Activated CD4-positive, alpha-beta T cell treated with anti-CD3 and anti-CD28 coated beads, Interleukin-2, amount 10 ng/mL, durations not matched to agents 7 days and 5 days (primary cell): ENCODE results near the gene CFAP299. TPM values are rescaled to one million over a fixed set of nuclear protein-coding genes. Genes with fewer than 3 reads are reported as not detected.
A peak's percentile ranks its signal among the peaks of the same experiment; 100 is the strongest.

ENCODE experiments used
- CTCF ChIA-PET: fragments of 350-600 bp; sonication (Branson Sonifier 250); formaldehyde crosslinking; loops from one replicate; lab custom pipeline; 2021; ENCODE audit warnings: antibody characterized with exemption; lab: Charles Lee
- POLR2A ChIA-PET: fragments of 350-600 bp; sonication (Branson Sonifier 250); formaldehyde crosslinking; loops from one replicate; lab custom pipeline; 2021; ENCODE audit warnings: antibody characterized with exemption; lab: Charles Lee
- DNase-seq: peaks from one replicate; pipeline ENCODE4 v3.0.0-alpha.2; 2020
- H3K27ac Mint-ChIP-seq: one replicate; pipeline ENCODE4 v1.8.0; 2021; ENCODE audit warnings: mild to moderate bottlenecking, moderate library complexity, mixed read lengths
- H3K27me3 Mint-ChIP-seq: one replicate; pipeline ENCODE4 v1.8.0; 2021; ENCODE audit warnings: mixed read lengths
- H3K36me3 Mint-ChIP-seq: one replicate; pipeline ENCODE4 v1.8.0; 2021; ENCODE audit warnings: low read depth, mixed read lengths
- H3K4me1 Mint-ChIP-seq: one replicate; pipeline ENCODE4 v1.8.0; 2021; ENCODE audit warnings: mixed read lengths
- H3K4me3 Mint-ChIP-seq: one replicate; pipeline ENCODE4 v1.8.0; 2021; ENCODE audit warnings: mild to moderate bottlenecking, moderate library complexity, mixed read lengths
- H3K9me3 Mint-ChIP-seq: one replicate; pipeline ENCODE4 v1.8.0; 2021; ENCODE audit warnings: mixed read lengths
- total RNA-seq, 2 experiments: library from RNA; stranded (reverse); gene quantifications; one replicate each; pipeline ENCODE4 v1.2.3, GENCODE V29; 2021

Gene CFAP299
- total RNA-seq, 2 experiments from 2014 or later = not detected

DNA sequence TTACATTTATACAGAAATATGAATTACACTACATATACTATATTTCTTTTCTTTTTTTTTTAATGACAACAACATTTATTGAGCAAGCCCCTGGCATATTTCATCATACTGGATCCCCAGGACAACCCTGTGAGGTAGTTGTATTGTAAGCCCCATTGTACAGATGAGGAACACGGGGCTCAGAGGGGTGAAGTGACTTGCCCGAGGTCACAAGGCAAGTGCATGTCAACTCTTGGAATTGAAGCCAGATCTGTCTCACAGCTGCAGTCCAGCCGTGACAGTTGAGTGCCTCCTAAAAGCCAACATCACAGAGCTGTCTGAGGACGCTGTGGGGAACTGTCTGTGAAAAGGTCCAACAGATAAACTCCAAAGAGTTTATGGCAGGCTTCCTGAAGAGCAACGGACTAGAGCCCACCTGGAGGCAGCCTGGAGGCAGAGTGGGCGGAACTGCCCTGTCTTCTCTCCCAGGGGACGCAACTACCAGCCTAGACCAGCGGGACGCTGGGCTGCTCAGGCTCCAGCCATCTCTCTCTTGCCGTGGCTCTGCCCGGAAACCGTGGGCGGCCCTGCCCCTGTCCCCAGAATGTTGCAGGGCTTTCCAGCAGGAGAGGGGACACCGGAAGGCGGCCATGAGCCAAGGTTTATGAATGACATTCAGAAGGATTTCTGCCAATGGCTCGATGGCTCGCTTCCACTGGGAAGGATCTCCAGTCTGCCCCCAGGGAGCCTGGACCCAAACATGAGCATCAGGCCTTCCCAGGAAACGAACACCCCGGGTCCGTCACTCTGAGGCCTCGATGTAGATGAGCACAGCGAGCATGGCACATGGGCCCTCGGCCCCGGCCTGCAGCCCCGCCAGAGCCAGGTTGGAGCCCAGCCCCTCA is 50.1 kb downstream of the CFAP299 start:
- Mint-ChIP-seq H3K9me3 (no peaks in the 10 kb centered on the region), H3K27me3 (no peaks in the 10 kb centered on the region), H3K27ac (no peak overlapping the region), H3K4me3 (no peak overlapping the region), H3K4me1 (no peaks in the 10 kb centered on the region), H3K36me3 (no peaks in the 10 kb centered on the region)
- no peak for DNase-seq
- ChIA-PET CTCF (no interaction called here), POLR2A (no interaction called here)

- Mint-ChIP-seq H3K4me1 (no peaks in the 10 kb centered on the region), H3K27ac (peak overlapping the region; percentile 41), H3K27me3 (no peaks in the 10 kb centered on the region), H3K9me3 (no peaks in the 10 kb centered on the region), H3K4me3 (no peak overlapping the region), H3K36me3 (no peaks in the 10 kb centered on the region)
- CTCF ChIA-PET = no interaction called here
- POLR2A ChIA-PET = no interaction called here
- no peak for DNase-seq
Observed at GRCh38 chr4:80386281-80386886, 50.9 kb downstream of the CFAP299 start.

DNA sequence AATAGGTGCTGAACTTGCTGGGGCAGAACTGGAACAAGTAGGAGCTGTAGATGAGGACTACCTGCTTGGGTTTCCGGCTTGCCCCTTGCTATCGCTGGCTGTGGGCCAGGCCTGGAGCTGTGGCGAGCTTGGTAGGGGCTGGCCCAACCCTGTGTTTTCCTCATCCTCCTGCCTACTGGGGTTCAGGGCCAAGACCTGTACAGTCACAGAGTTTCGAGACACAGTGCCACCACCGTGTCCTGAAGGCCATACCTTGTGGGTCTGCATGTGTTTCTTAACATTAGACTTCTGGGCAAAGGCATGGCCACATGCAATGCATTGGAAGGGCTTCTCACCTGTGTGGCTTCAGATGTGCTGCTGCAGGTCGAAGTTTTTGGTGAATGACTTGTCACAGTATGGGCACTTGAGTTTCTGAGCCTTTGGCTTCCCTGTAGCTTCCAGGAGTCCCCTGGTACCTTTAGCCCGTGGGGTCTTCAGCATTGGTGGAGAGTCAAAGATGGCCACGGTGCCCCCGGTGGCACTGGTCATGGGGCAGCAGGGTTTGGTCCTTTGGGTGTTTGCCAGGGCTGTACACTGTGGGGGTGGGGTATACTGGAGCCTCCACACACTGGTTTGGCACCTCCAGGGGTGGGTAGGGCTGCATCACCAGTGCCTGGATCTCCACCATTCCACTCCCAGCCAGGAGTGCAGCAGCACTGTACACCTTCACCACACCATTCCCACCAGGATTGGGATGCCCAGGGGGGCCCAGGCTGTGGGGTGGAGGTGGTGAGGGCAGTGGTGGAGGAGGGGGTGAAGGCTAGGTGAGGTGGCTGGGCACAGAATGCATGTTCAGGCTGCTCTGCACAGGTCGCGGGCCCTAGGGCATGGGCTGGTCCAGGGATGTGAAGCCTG is 52.1 kb downstream of the CFAP299 start:
- ChIA-PET CTCF (no interaction called here), POLR2A (no interaction called here)
- H3K9me3 Mint-ChIP-seq = no peaks in the 10 kb centered on the region
- no peaks in the 10 kb centered on the region for H3K27me3 Mint-ChIP-seq
- no peak for DNase-seq
- H3K36me3 Mint-ChIP-seq = no peaks in the 10 kb centered on the region
- no peaks in the 10 kb centered on the region for H3K4me1 Mint-ChIP-seq
- no peak overlapping the region for H3K4me3 Mint-ChIP-seq
- H3K27ac Mint-ChIP-seq = peak overlapping the region; percentile 58

GRCh38 chr4:80388284-80388607 is 52.7 kb downstream of the CFAP299 start:
- H3K4me3 Mint-ChIP-seq = no peak overlapping the region
- POLR2A ChIA-PET = no interaction called here
- no peaks in the 10 kb centered on the region for H3K4me1 Mint-ChIP-seq
- H3K36me3 Mint-ChIP-seq = no peaks in the 10 kb centered on the region
- DNase-seq = no peak
- no peak overlapping the region for H3K27ac Mint-ChIP-seq
- CTCF ChIA-PET = no interaction called here
- no peaks in the 10 kb centered on the region for H3K27me3 Mint-ChIP-seq
- no peaks in the 10 kb centered on the region for H3K9me3 Mint-ChIP-seq

- POLR2A ChIA-PET = no interaction called here
- DNase-seq = no peak
- CTCF ChIA-PET = no interaction called here
- Mint-ChIP-seq H3K36me3 (no peaks in the 10 kb centered on the region), H3K27me3 (no peaks in the 10 kb centered on the region), H3K27ac (no peak overlapping the region), H3K4me3 (no peak overlapping the region), H3K4me1 (no peaks in the 10 kb centered on the region), H3K9me3 (peaks cover 4% of the 10 kb centered on the region)
Observed at GRCh38 chr4:80390178-80390577, 54.6 kb downstream of the CFAP299 start.

DNA sequence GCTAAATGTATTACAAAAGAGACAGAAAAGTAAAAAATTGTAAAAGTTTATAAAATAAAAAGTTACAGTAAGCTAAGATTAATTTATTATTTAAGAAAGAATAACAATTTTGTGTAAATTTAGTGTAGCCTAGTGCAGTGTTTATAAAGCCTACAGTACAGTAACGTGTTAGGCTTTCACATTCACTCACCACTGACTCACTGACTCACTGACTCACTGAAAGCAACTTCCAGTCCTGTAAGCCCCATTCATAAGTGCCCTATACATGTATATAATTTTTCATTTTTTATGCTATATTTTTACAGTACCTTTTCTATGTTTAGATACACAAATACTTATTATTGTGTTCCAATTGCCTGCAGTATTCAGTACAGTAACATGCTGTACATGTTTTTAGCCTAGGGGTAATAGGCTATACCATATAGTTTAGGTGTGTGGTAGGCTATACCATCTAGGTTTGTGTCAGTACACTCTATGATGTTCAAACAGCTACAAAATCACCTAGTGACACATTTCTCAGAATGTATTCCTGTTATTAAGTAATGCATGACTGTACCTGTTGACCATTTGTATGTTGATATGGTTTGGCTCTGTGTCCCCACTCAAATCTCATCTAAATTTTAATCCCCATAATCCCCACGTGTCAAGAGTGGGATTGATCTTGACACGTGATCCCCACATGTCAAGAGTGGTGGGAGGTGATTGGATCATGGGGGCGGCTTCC is 57.9 kb downstream of the CFAP299 start:
- Mint-ChIP-seq H3K4me3 (no peak overlapping the region), H3K27me3 (no peaks in the 10 kb centered on the region), H3K9me3 (peaks cover 4% of the 10 kb centered on the region), H3K36me3 (no peaks in the 10 kb centered on the region), H3K27ac (no peak overlapping the region), H3K4me1 (no peaks in the 10 kb centered on the region)
- DNase-seq = no peak
- ChIA-PET POLR2A (no interaction called here), CTCF (no interaction called here)

DNA sequence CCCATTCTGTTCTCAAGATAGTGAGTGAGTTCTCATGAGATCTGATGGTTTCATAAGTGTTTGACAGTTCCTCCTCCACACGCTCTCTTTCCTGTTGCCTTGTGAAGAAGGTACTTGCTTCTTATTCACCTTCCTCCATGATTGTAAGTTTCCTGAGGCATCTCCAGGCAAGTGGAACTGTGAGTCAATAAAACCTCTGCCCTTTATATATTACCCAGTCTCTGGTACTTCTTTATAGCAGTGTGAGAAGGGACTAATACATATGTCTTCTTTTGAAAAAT is 58.4 kb downstream of the CFAP299 start:
- Mint-ChIP-seq H3K4me1 (no peaks in the 10 kb centered on the region), H3K4me3 (no peak overlapping the region), H3K9me3 (peaks cover 7% of the 10 kb centered on the region), H3K27ac (no peak overlapping the region), H3K36me3 (no peaks in the 10 kb centered on the region), H3K27me3 (no peaks in the 10 kb centered on the region)
- CTCF ChIA-PET = no interaction called here
- POLR2A ChIA-PET = no interaction called here
- no peak for DNase-seq

GRCh38 chr4:80407246-80407645 is 71.7 kb downstream of the CFAP299 start:
- POLR2A ChIA-PET = no interaction called here
- no peaks in the 10 kb centered on the region for H3K36me3 Mint-ChIP-seq

DNA sequence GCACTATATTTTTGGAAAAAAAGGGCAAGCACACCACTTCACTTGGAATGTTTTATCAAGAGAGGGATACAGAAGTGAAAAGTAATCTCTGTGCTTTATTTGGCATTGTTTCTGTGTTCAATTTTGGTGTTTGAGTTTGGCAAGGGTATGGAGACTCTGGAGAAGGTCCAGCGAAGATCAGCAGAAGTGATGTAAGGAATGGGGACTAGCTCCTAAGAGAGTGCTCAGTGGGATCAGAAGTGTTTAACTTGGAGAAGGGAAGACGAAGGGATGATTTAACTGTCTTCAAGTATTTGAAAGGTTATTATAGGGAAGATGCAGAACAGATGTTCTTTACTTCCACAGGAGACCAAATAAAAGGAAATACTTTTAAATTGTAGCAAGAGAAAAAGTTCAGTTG is 74.3 kb downstream of the CFAP299 start:
- Mint-ChIP-seq H3K36me3 (no peaks in the 10 kb centered on the region), H3K4me3 (no peak overlapping the region), H3K27me3 (no peaks in the 10 kb centered on the region), H3K4me1 (no peaks in the 10 kb centered on the region), H3K9me3 (no peaks in the 10 kb centered on the region), H3K27ac (no peak overlapping the region)
- ChIA-PET CTCF (no interaction called here), POLR2A (no interaction called here)
- no peak for DNase-seq

More at GRCh38 chr4:80407246-80407645, 71.7 kb downstream of the CFAP299 start:
- Mint-ChIP-seq H3K4me3 (no peak overlapping the region), H3K9me3 (peaks cover 3% of the 10 kb centered on the region), H3K27ac (no peak overlapping the region), H3K4me1 (no peaks in the 10 kb centered on the region), H3K27me3 (no peaks in the 10 kb centered on the region)
- DNase-seq = no peak
- CTCF ChIA-PET = no interaction called here

DNA sequence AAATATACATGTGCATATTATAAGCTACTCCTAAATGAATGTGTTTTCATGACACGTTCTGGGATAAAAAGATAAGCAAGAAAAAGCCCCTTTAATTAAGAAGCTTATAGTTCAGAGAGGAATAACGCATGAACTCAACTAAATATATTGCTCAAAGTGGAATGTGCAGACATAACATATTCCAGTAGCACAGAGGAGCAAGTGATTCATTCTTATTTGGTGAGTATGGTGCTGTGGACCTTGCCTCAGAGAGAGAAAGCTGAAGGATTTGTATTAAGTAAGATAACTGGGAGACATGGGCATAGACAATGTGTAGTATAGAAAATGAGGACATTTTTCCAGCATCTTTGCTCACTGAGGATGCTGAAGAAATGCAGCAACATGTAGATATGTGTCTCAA is 76.8 kb downstream of the CFAP299 start:
- CTCF ChIA-PET = no interaction called here
- DNase-seq = no peak
- H3K4me1 Mint-ChIP-seq = no peaks in the 10 kb centered on the region
- no peak overlapping the region for H3K4me3 Mint-ChIP-seq
- H3K9me3 Mint-ChIP-seq = peaks cover 6% of the 10 kb centered on the region
- H3K27me3 Mint-ChIP-seq = no peaks in the 10 kb centered on the region
- POLR2A ChIA-PET = no interaction called here
- no peak overlapping the region for H3K27ac Mint-ChIP-seq
- no peaks in the 10 kb centered on the region for H3K36me3 Mint-ChIP-seq

GRCh38 chr4:80413086-80413485 is 77.6 kb downstream of the CFAP299 start:
- Mint-ChIP-seq H3K27ac (no peak overlapping the region), H3K27me3 (no peaks in the 10 kb centered on the region), H3K9me3 (peaks cover 6% of the 10 kb centered on the region), H3K4me3 (no peak overlapping the region), H3K4me1 (no peaks in the 10 kb centered on the region), H3K36me3 (no peaks in the 10 kb centered on the region)
- ChIA-PET POLR2A (no interaction called here), CTCF (no interaction called here)
- no peak for DNase-seq

- H3K4me3 Mint-ChIP-seq = no peak overlapping the region
- no peak overlapping the region for H3K27ac Mint-ChIP-seq
- CTCF ChIA-PET = no interaction called here
- POLR2A ChIA-PET = no interaction called here
- H3K36me3 Mint-ChIP-seq = no peaks in the 10 kb centered on the region
- DNase-seq = no peak
- no peaks in the 10 kb centered on the region for H3K27me3 Mint-ChIP-seq
- peaks cover 6% of the 10 kb centered on the region for H3K9me3 Mint-ChIP-seq
- no peaks in the 10 kb centered on the region for H3K4me1 Mint-ChIP-seq
Observed at GRCh38 chr4:80417019-80417418, 81.5 kb downstream of the CFAP299 start.

DNA sequence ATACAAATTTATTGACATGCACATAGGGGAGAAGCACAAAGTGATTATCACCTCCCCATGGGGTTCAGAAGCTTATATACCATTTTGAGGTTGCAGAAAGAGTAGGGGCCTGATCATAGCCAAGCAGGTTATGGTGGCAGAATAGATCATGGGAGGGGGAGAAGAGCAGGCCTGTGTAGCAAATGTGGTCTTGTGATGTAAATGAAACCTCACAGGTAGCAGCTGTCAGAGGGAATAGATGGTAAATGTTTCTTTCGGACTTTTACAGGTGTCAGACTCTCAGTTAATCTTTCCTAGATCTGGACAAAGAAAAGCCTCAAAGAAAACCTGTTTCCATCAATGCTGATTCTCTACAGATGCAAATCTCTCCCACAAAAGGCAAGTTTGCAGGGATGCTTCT is 84.4 kb downstream of the CFAP299 start:
- Mint-ChIP-seq H3K4me1 (peaks cover 16% of the 10 kb centered on the region), H3K9me3 (peaks cover 17% of the 10 kb centered on the region), H3K4me3 (no peak overlapping the region), H3K27ac (no peak overlapping the region), H3K27me3 (no peaks in the 10 kb centered on the region), H3K36me3 (peaks cover 5% of the 10 kb centered on the region)
- CTCF ChIA-PET = no interaction called here
- POLR2A ChIA-PET = no interaction called here
- DNase-seq = no peak
